ENCODE data around the gene PAPPA. TPM values are rescaled to one million over a fixed set of nuclear protein-coding genes. Genes with fewer than 3 reads are reported as not detected.

PAPPA gene
- total RNA-seq, 6 experiments from 2014 or later = 0.07 to 0.50 (median 0.32) TPM

GRCh38 chr9:116437411-116438370, 284.1 kb downstream of the PAPPA start:
- Histone ChIP-seq H3K9me3 (no peaks in the 10 kb centered on the region), H3K4me1 (peaks cover 0 to 5% (median 0%) of the 10 kb centered on the region in 4 donors), H3K27ac (no peak overlapping the region), H3K36me3 (no peaks in the 10 kb centered on the region), H3K4me3 (no peak overlapping the region), H3K27me3 (no peaks in the 10 kb centered on the region)
- no peak for DNase-seq
- TF ChIP-seq POLR2A (IDR thresholded peaks at IDR 0.05) (no peak), CTCF (IDR thresholded peaks at IDR 0.05) (no peak)
- 86% methylated on average over 6 of the region's 11 CpGs for WGBS (ENCODE audit: insufficient coverage, low coverage, low lambda C conversion rate, missing lambda C conversion rate)
- peak in 2 of 4 donors; percentile 14 to 35 for ATAC-seq
- intact Hi-C loops (cut with DNase I) = no loop called here

- H3K27ac ChIP-seq = no peak overlapping the region
- no peaks in the 10 kb centered on the region for H3K4me1 ChIP-seq
- H3K27me3 ChIP-seq = no peaks in the 10 kb centered on the region
- intact Hi-C loops (cut with DNase I) = no loop called here
- ATAC-seq (no peak), DNase-seq (no peak)
- no peaks in the 10 kb centered on the region for H3K9me3 ChIP-seq
- H3K4me3 ChIP-seq = no peak overlapping the region
- H3K36me3 ChIP-seq = no peaks in the 10 kb centered on the region
- TF ChIP-seq CTCF (IDR thresholded peaks at IDR 0.05) (no peak), POLR2A (IDR thresholded peaks at IDR 0.05) (no peak)
Measured at GRCh38 chr9:116442528-116442927, 288.9 kb downstream of the PAPPA start.

DNA sequence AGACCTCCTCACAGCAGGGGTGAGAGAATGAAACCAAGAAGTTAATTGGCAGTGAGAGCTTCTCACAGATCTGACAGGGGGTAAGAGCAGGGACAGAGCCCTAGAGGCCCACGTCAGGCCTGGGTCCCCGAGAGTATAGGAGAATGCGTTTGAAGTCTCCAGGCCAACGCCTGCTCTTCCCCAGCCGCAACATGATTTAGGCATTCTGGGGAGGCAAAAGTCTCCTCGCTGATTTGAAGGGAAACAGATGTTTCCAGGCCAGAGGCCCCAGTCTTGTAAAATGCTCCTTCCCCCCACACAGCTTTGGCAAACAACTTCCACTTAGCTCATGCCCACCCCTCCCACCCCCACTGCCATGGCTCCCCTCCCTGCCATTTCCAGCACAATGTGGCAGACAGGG, 294.3 kb downstream of the PAPPA start:
- DNase-seq (no peak), ATAC-seq (no peak)
- no peaks in the 10 kb centered on the region for H3K36me3 ChIP-seq
- peaks cover 0 to 8% (median 0%) of the 10 kb centered on the region in 4 donors for H3K4me1 ChIP-seq
- H3K4me3 ChIP-seq = no peak overlapping the region
- H3K27ac ChIP-seq = no peak overlapping the region
- intact Hi-C loops (cut with DNase I) = no loop called here
- WGBS (ENCODE audit: insufficient coverage, low coverage, low lambda C conversion rate, missing lambda C conversion rate) = 50% methylated on average over 2 of the region's 6 CpGs
- TF ChIP-seq CTCF (IDR thresholded peaks at IDR 0.05) = no peak
- no peak for TF ChIP-seq POLR2A (IDR thresholded peaks at IDR 0.05)
- H3K9me3 ChIP-seq = no peaks in the 10 kb centered on the region
- H3K27me3 ChIP-seq = no peaks in the 10 kb centered on the region

DNA sequence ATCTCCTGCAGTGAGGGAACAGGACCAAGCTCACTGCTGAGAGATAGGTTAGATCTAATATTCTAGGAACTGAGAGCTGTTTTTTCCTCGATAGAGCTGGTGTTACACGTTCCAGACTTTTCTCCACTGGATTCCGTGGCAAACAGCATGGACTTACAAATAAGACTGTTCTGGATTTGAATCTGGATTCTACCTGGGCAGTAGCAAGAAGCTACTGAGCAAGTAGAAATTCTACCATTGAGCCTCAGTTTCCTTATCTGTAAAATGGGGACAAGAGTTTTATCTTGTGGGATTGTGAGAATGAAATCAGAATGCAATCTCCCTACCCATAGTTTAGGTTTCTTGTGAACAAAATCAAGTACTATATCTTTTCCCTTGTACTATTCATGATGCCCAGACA, 294.8 kb downstream of the PAPPA start:
- ATAC-seq = no peak
- TF ChIP-seq POLR2A (IDR thresholded peaks at IDR 0.05) (no peak), CTCF (IDR thresholded peaks at IDR 0.05) (no peak)
- Histone ChIP-seq H3K4me3 (no peak overlapping the region), H3K36me3 (no peaks in the 10 kb centered on the region), H3K4me1 (peaks cover 0 to 10% (median 0%) of the 10 kb centered on the region in 4 donors), H3K9me3 (no peaks in the 10 kb centered on the region), H3K27me3 (no peaks in the 10 kb centered on the region), H3K27ac (no peak overlapping the region)
- DNase-seq = no peak
- WGBS (ENCODE audit: insufficient coverage, low coverage, low lambda C conversion rate, missing lambda C conversion rate) = 75% methylated on average over 3 of the region's 3 CpGs
- intact Hi-C loops (cut with DNase I) = no loop called here
